PC-9 (cell line): Measurements from ENCODE around the gene CASQ2.

Source experiments
- CTCF ChIP-seq: fragments of 200-600 bp; sonication (generic); conservative IDR thresholded peaks from 2 replicates; pipeline ENCODE4 v1.6.1; 2017; ENCODE audit warnings: mixed run types, antibody characterized with exemption, mild to moderate bottlenecking, moderate library complexity
- EZH2 ChIP-seq: fragments of 200-600 bp; sonication (generic); IDR thresholded peaks from 2 replicates; pipeline ENCODE4 v1.8.0; 2017; ENCODE audit warnings: antibody characterized with exemption, low read depth

GRCh38 chr1:115668579-115668978, 99.9 kb downstream of the CASQ2 start:
- TF ChIP-seq CTCF (no peak), EZH2 (no peak)
